Stimulated activated CD4-positive, alpha-beta T cell treated with anti-CD3 and anti-CD28 coated beads, Interleukin-2, amount 100 ng/mL, for 4 hours (primary cell): ENCODE results near the gene SKOR2.

Source experiments
- DNase-seq: peaks from one replicate; pipeline ENCODE4 v3.0.0-alpha.2; 2020; ENCODE audit warnings: low read depth

Gene SKOR2

DNA sequence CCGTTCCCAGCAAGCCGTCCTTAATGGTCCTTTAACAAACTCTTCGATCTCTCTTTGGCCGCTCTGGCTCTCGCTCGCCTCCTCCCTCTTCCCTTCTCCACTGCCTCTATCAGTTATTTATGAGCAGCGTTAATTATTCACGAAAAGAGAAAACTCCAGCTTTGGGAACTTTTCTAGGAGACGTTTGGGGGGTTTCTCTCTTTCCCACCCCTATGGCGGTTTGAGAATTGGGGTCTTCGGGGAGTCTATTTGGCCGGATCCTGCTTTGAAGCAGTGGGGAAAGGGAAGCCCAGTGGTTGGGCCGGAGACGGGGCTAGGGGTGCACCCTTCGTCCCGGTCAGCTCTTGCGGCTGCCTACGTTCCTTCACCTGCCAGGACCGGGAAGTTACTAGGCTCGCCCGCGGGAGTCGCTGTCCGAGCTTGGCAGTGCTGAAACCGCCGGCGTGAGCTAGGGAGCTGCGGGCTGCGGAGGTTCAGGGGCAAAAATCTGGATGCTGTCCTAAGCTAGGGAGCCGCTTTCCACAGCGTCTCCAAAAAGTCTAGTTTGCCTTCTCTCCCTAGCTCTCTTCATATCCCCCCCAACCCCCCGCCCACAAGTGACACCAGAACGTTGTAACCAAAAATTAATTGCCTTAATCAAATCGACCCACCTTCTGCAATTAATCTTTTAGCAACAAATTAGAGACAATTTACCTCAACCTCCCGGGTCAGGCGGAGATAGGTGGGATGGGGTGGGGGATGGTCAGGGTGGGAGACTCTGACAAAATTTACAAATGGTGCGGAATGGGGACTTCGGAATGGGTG is 8.9 kb upstream of the SKOR2 start:
- DNase-seq = no peak

- no peak for DNase-seq
These were observed 3.0 kb upstream of the SKOR2 start for GRCh38 chr18:47254341-47254939.

- no peak for DNase-seq
These were observed 1.7 kb upstream of the SKOR2 start for GRCh38 chr18:47253101-47253654.

- no peak for DNase-seq
These were observed 941 bp downstream of the SKOR2 start for GRCh38 chr18:47250391-47251046.

GRCh38 chr18:47249314-47249981 is 2.0 kb downstream of the SKOR2 start:
- no peak for DNase-seq

DNA sequence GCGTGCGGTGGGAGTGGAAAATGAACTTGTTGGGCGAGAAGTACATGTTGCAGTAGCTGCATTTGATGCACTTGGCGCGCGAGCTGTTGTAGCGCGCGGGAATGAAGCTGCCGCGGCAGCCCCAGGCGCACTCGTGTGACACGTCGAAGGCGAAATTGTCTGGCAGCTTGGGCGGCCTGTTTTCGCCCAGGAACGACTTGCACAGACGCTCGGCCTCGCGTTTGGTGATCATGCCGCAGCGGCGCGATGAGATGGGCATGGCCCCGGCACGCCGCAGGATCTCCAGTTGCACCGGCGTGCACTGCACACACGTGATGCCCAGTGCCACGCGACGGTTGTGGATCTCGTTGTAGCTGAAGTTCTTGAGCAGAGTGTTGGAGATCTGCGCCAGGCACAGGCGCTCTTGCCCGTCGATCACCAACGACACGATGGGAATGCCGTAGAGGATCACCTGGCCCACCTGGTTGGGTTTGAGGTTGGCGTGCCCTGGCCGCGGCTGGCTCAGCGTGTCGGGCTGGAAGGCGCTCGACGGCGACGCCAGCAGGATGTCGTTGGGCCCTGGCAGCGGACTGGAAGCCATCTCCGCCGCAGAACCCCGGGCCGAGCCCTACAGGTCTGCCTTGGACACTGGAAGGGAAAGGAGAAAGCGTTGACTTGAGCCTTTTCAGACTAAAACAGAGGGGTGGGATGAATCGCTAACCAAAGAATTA is 2.7 kb downstream of the SKOR2 start:
- no peak for DNase-seq

DNA sequence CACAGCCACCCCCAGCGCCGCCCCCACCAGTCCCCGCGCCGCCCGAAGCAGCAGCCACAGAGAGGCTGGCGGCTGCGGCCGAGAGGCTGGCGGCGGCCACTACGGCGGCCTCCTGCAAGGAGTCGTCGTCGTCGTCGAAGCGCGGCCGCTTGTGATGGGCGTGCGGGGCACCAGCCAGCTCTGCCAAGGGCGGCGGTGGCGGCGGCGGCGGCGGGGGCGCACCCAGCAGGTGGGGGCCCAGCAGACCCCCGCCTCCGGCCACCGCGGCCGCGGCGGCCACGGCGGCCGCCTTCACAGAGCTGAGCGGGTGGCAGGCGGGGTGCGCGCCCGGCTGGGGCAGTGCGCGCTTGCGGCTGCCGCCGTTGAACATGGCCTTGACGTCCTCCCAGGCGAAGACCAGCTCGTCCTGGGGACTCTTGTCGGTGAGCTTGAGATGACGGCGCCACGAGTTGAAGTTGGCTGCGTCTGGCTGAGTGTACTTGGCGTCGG is 3.3 kb downstream of the SKOR2 start:
- no peak for DNase-seq

DNA sequence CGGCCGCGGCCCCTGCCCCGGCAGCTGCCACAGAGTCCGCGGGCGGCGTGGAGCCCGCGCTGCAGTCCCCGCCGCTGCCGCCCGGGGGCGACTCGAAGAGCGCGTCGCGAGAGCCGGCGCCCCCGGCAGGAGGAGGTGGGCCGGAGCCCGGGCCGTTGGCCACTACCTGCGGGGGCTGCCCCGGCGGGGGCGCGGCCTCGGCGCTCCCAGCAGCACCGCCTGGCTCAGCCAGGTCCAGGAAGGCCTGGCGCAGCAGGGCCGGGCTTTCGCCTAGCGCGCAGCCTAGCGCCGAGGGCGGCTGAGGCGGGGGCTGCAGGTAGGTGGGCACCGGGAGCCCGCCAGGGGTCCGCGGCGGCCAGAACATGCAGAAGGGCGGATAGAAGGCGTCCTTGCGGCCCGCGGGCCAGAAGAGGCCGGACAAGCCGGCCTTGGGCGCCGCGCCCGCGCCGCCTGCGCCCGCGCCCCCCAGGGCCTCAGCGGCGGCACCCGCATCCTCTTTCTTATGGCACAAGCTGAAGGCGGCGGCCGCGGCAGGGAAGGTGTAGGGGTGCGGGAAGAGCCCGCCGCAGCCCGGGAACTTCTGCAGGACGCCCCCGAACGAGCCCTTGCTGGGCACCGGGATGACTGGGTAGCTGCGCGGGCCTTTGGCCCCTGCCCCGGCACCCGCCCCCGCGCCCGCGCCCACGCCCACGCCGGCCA is 3.9 kb downstream of the SKOR2 start:
- no peak for DNase-seq

GRCh38 chr18:47247036-47247415 is 4.4 kb downstream of the SKOR2 start:
- DNase-seq = no peak

- DNase-seq = no peak
These were observed 5.2 kb downstream of the SKOR2 start for GRCh38 chr18:47246027-47246971.

DNA sequence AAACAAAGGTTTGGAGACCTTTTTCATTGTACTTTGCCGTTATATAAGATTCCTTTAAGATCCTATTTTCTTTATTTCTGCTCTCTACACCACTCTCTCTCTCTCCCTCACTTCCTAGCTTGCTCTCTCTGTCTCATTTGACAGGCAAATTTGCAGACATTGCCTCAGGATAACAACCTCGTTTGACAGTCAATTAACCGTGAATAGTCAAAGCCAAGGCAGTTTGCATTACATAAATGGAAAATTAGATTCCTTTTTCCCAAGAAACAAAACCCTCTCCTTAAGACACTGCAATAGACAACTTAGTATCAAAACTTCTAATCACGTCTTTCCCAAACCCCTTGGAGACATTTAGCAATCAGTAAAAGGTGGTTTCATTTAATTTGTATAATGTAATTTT is 7.4 kb downstream of the SKOR2 start:
- no peak for DNase-seq

GRCh38 chr18:47235096-47235495 is 16.4 kb downstream of the SKOR2 start:
- DNase-seq = no peak

DNA sequence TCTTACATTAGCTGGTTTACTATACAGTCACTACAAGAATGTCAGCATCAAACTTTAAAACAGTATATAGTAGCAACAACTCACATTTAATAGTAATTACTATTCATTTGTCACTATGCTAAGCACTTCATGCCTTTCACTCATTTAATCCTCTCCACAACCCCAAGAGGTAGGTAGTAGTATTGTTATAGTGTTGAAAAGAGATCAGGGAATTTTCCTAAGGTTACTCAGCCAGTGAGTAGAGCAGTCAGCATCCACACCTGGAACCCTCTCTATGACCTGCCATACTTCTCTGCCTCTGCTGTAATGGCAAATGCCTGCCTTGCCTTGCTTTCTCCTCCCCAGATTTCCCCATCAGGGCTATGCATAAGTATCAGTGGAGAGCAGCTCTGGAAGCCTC is 24.8 kb downstream of the SKOR2 start:
- no peak for DNase-seq

- no peak for DNase-seq
These were observed 35.8 kb downstream of the SKOR2 start for GRCh38 chr18:47215554-47216138.

DNA sequence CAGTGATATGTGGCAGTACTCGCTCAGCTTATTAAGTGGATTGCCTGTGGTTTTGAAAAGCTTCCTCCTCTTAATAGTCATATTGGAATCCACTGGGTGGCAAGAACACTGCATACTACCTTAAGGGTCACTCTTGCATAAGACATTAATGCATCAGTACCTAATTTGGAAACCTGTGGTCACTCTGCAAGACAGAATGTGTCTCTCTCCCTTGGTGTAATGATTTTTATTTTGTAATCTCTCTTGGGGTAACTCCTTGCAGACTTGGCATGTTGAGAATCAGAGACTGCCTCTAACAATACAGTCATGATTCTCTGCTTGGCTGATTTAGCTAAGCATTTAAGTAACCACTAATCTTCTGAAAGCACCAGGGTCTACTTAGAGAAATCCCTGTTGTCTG is 42.3 kb downstream of the SKOR2 start:
- no peak for DNase-seq

DNA sequence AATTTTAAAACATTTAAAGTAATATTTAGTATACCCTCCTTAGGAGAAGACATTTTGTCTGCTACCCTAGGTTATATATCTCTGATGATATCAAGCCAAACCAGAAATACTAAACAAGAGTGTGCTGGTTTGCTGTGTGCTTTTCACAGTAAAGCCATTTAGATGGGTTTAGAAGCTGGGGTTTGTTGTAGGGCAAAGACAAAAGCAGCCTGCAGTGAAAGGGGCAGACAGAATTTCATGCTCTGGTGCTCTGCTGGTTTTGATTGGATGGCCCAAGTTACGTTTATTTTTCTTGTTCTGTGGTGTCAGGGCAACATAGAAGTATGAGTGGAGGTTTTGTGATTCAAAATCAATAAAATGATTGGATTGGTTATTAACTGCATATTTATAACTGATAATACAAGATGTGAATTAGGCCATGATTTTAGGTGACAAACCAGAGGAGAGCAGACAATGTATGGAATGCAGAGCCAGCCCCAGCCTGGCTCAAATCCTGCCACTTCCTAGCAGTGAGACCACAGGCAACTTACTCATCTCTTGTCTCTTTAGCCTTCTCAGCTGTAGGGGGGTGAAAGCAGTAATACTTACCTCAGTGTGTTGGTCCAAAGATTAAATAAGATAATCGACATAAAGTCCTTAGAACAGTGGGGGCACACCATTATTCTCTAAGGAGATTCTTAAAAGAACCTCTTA is 44.4 kb downstream of the SKOR2 start:
- no peak for DNase-seq

DNA sequence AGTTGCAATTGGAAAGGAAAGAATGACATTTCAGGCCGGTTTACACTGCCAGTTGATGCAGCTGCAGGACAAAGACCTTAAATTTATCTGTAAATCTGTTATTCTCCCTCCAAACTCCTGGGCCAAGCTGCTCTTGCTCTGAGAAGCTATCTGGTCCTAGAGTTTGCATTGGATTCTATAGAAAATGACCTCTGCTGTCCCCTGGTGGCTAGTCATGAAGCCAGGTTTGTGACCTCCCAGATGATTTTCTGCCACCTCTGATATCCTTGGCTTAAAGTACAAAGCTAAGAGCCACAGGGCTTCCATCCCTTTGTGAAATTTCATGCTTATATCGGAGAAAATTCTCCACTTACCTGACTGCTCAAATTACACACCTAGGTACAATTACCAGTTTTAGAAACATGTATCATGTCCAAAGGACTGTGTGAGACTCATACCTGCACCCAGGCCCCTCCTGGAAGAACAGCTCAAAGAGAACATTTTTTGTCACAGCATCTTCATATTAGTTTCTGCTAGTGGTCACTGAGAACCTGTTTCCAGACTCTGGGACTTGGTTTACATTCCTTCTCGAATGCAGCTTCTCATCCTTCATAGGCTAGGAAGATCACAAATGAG is 46.4 kb downstream of the SKOR2 start:
- DNase-seq = peak; percentile 9
